Measurements from ENCODE around the gene OLFM3.

DNA sequence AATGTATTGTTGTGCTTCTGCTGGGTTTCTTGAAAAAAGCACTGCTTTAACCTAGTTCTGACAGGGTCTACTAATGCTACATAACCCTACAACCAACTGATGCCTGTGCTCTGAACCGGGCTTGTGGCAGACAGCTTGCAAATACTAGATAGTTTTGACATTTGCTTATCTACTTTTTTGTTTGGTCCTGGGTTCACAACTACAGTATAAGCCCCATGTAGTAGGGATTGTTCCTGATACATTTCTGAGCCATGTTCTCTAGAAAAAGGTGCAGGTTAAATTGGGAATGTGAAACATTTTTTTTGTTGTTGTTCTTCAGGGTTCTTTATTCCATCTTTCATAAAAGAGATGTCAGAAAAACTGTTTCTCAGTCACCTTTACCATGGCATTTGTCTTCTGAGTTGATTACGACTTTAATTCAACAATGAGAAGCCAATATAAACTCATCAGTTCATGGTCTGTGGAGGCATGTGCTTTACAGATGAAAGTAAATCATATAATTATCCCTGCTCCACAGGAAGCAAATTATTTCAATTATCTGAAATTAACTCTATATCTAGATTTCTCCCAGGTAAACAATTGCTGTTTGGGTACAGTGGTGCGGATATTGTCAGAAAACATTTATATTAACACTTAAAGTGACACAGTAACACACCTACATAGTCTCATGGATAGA is 22.0 kb downstream of the OLFM3 start:
- TF ChIP-seq, protein P1, sequence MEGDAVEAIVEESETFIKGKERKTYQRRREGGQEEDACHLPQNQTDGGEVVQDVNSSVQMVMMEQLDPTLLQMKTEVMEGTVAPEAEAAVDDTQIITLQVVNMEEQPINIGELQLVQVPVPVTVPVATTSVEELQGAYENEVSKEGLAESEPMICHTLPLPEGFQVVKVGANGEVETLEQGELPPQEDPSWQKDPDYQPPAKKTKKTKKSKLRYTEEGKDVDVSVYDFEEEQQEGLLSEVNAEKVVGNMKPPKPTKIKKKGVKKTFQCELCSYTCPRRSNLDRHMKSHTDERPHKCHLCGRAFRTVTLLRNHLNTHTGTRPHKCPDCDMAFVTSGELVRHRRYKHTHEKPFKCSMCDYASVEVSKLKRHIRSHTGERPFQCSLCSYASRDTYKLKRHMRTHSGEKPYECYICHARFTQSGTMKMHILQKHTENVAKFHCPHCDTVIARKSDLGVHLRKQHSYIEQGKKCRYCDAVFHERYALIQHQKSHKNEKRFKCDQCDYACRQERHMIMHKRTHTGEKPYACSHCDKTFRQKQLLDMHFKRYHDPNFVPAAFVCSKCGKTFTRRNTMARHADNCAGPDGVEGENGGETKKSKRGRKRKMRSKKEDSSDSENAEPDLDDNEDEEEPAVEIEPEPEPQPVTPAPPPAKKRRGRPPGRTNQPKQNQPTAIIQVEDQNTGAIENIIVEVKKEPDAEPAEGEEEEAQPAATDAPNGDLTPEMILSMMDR (IDR thresholded peaks at IDR 0.05), result no peak
- TF ChIP-seq POLR2A (IDR thresholded peaks at IDR 0.05), result no peak

Measured in esophagus squamous epithelium (tissue), 4 donors.